ENCODE data around the gene CIRBP. TPM values are rescaled to one million over a fixed set of nuclear protein-coding genes. Genes with fewer than 3 reads are reported as not detected.
A peak's percentile ranks its signal among the peaks of the same experiment; 100 is the strongest.

The CIRBP gene
- total and polyA plus RNA-seq, 9 of the 15 experiments (the other 6 are each of a cell fraction or from before 2014, with no cell fraction given) = 20.5 to 327 (median 176) TPM

DNA sequence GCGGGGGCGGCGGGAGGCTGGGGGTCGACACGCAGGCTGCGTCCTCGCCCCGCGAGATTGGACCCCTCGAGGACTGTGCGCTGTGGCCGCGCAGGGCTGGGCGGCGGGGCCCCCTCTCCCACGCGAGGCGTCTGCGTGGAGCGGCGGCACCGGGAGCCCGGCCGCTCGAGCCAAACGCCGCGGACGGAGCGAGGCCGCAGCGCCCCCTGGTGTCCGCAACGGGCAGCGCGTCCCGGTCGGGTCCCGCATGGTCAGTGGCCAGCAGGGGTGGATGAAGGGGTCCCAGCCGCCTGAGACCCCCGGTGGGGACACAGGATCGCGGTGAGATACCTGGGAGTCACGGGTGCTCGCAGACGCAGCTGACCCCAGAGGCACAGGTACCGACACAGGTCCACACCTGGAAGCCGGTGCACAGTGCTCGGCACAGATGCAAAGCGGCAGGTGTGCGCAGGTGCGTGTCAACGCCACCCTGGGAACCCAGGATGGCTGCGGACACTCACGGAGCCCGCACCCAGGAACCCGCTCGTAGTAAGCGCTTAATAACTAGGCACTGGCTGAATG lies 2.1 kb upstream of the CIRBP start (continued):
- no peak for TF ChIP-seq NR2C2 (CRISPR knock-in tag; IDR thresholded peaks at IDR 0.05)
- peak; percentile 59; the same call in 1 of the 2 replicates for TF ChIP-seq NR2C2 (tag; IDR thresholded peaks at IDR 0.05)
- no peak for TF ChIP-seq XRCC4 (IDR thresholded peaks at IDR 0.05; ENCODE audit: extremely low read depth, insufficient read depth, insufficient read length)
- TF ChIP-seq, protein P1, sequence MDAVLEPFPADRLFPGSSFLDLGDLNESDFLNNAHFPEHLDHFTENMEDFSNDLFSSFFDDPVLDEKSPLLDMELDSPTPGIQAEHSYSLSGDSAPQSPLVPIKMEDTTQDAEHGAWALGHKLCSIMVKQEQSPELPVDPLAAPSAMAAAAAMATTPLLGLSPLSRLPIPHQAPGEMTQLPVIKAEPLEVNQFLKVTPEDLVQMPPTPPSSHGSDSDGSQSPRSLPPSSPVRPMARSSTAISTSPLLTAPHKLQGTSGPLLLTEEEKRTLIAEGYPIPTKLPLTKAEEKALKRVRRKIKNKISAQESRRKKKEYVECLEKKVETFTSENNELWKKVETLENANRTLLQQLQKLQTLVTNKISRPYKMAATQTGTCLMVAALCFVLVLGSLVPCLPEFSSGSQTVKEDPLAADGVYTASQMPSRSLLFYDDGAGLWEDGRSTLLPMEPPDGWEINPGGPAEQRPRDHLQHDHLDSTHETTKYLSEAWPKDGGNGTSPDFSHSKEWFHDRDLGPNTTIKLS (IDR thresholded peaks at IDR 0.05; ENCODE audit: borderline replicate concordance, low read depth) = peak; percentile 38; the same call in 1 of the 2 replicates
- TF ChIP-seq, protein P2, sequence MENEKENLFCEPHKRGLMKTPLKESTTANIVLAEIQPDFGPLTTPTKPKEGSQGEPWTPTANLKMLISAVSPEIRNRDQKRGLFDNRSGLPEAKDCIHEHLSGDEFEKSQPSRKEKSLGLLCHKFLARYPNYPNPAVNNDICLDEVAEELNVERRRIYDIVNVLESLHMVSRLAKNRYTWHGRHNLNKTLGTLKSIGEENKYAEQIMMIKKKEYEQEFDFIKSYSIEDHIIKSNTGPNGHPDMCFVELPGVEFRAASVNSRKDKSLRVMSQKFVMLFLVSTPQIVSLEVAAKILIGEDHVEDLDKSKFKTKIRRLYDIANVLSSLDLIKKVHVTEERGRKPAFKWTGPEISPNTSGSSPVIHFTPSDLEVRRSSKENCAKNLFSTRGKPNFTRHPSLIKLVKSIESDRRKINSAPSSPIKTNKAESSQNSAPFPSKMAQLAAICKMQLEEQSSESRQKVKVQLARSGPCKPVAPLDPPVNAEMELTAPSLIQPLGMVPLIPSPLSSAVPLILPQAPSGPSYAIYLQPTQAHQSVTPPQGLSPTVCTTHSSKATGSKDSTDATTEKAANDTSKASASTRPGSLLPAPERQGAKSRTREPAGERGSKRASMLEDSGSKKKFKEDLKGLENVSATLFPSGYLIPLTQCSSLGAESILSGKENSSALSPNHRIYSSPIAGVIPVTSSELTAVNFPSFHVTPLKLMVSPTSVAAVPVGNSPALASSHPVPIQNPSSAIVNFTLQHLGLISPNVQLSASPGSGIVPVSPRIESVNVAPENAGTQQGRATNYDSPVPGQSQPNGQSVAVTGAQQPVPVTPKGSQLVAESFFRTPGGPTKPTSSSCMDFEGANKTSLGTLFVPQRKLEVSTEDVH (IDR thresholded peaks at IDR 0.05; ENCODE audit: low read depth, partially characterized antibody) = no peak
- TF ChIP-seq EP400 (IDR thresholded peaks at IDR 0.05) = no peak
- TF ChIP-seq RBM39 (optimal IDR thresholded peaks at IDR 0.05; ENCODE audit: low read depth, low read length) = no peak
- TF ChIP-seq ZNF174 (CRISPR knock-in tag; IDR thresholded peaks at IDR 0.05) = no peak
- TF ChIP-seq ZNF707 (CRISPR knock-in tag; conservative IDR thresholded peaks at IDR 0.05) = no peak
- TF ChIP-seq CREM (IDR thresholded peaks at IDR 0.05; ENCODE audit: low read depth) = peak; percentile 61; the same call in 1 of the 2 replicates
- TF ChIP-seq EZH2 (IDR thresholded peaks at IDR 0.05; ENCODE audit: borderline replicate concordance, low read depth, low read length) = no peak
- no peak for TF ChIP-seq SMAD2 (IDR thresholded peaks at IDR 0.05; ENCODE audit: low read depth, low read length)

Data from K562 (cell line).